Right renal cortex interstitium (tissue), 3 donors: ENCODE data around the gene PDE3A. TPM values are rescaled to one million over a fixed set of nuclear protein-coding genes. Genes with fewer than 3 reads are reported as not detected.
"Not testable (repeated sequence)": the region's sequence is repeated elsewhere in the genome, so short reads cannot be mapped to it uniquely, and the experiment has no call there.

ENCODE experiments used
- DNase-seq, 3 donors: peaks; one replicate each; pipeline ENCODE4 v3.0.0-alpha.2; 2013; ENCODE audit warnings: low read depth in 3 of 3, low spot score in 2 of 3
- polyA plus RNA-seq, 3 donors: library from polyadenylated mRNA; unstranded; fragments of 120-200 nt; gene quantifications; one replicate each; pipeline ENCODE4 v1.2.1, GENCODE V29; 2013; ENCODE audit not compliant: insufficient read length in 3 of 3

PDE3A gene
- polyA plus RNA-seq, 3 donors: 22.5 to 30.4 (median 25.4) TPM

- no peak for DNase-seq
These were observed 225.3 kb downstream of the PDE3A start for GRCh38 chr12:20593611-20594010.

GRCh38 chr12:20596061-20596460, 227.7 kb downstream of the PDE3A start:
- DNase-seq: no peak

- DNase-seq: no peak
These were observed 231.4 kb downstream of the PDE3A start for GRCh38 chr12:20599757-20600156.

- peak in 1 of 3 donors; percentile 23 for DNase-seq
These were observed 233.4 kb downstream of the PDE3A start for GRCh38 chr12:20601668-20602280.

GRCh38 chr12:20602641-20603391, 234.5 kb downstream of the PDE3A start:
- DNase-seq: no peak

- no peak for DNase-seq
These were observed 236.2 kb downstream of the PDE3A start for GRCh38 chr12:20604408-20605067.

- DNase-seq: not testable (repeated sequence)
These were observed 246.7 kb downstream of the PDE3A start for GRCh38 chr12:20615020-20615419.

- DNase-seq: no peak
These were observed 247.8 kb downstream of the PDE3A start for GRCh38 chr12:20616093-20616492.

- DNase-seq: no peak
These were observed 251.9 kb downstream of the PDE3A start for GRCh38 chr12:20620261-20620660.

- DNase-seq: peak in 1 of 3 donors; percentile 33
These were observed 256.4 kb downstream of the PDE3A start for GRCh38 chr12:20624718-20625117.

- DNase-seq: no peak
These were observed 257.2 kb downstream of the PDE3A start for GRCh38 chr12:20625531-20625930.

- no peak for DNase-seq
These were observed 258.8 kb downstream of the PDE3A start for GRCh38 chr12:20627001-20627588.

- DNase-seq: no peak
These were observed 260.0 kb downstream of the PDE3A start for GRCh38 chr12:20628226-20628787.

- DNase-seq: no peak
These were observed 260.7 kb downstream of the PDE3A start for GRCh38 chr12:20628999-20629398.

GRCh38 chr12:20629414-20630156, 261.2 kb downstream of the PDE3A start:
- no peak for DNase-seq

- no peak for DNase-seq
These were observed 263.4 kb downstream of the PDE3A start for GRCh38 chr12:20631711-20632110.

GRCh38 chr12:20641106-20641505, 272.8 kb downstream of the PDE3A start:
- DNase-seq: no peak

GRCh38 chr12:20643822-20644221, 275.5 kb downstream of the PDE3A start:
- DNase-seq: no peak

- no peak for DNase-seq
These were observed 278.0 kb downstream of the PDE3A start for GRCh38 chr12:20646239-20646827.

GRCh38 chr12:20653871-20654270, 285.5 kb downstream of the PDE3A start:
- no peak for DNase-seq
